NCI-H345 (cell line): ENCODE results near the gene PRKG1.
"Not testable (repeated sequence)": the region's sequence is repeated elsewhere in the genome, so short reads cannot be mapped to it uniquely, and the experiment has no call there.

Experiments used
- DNase-seq: peaks from one replicate; lab custom pipeline; 2025; lab: John Stamatoyannopoulos, UW

Gene PRKG1

DNA sequence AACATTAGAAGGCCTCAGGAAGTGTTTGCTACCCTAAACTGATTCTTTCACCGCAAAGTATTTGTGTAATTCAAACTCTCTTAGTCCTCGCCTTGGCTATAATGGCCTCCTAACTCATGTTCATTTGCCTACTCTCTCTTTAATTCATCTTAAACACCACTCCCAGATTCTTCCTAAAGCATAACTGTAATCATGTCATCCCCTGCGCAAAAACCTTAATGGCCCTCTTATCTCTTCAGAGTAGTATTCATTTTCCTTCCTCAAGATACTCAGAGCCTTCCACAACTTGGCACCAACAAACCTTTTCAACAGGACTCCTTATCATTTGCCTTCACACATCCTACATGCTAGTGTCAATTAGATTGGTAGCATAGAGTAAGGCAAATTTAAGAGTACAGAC, 582.2 kb downstream of the PRKG1 start:
- DNase-seq, result no peak

DNA sequence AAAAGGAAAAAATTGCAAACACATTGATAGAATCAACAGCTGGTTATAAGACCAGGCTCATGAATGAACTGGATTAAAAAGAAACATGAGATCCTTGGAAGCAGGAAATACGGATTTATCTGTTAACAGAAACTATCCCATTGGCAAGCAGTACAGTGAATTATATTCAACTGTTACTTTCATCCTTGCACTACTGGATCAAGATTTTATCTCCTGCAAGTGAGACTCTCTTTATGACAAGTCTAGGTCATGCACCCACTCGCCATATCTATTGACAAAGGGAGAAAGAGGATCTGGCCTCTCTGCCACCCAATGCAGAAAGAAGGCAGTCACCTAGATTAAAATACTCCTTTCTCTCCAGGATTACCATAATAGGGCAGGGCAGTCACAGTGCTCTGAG, 583.7 kb downstream of the PRKG1 start:
- DNase-seq, result no peak

DNA sequence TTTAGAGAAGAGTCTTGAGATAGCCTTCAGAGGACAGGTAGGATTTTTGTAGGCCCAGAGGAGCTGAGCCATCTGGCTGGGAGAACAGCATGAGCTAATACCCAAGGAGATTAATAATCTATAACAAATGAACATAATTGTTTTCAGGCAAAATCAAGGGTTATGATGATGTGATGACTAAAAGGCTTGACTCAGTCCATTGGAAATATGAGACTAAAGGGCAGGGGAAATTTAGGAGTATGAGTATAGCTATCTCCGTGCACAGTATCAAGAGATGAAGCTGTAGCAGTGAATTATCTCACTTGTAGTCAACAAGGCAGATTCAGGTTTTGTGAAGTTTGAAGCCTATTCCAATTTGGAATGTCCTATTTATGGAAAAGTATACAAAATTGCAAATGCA, 585.1 kb downstream of the PRKG1 start:
- DNase-seq, result no peak

DNA sequence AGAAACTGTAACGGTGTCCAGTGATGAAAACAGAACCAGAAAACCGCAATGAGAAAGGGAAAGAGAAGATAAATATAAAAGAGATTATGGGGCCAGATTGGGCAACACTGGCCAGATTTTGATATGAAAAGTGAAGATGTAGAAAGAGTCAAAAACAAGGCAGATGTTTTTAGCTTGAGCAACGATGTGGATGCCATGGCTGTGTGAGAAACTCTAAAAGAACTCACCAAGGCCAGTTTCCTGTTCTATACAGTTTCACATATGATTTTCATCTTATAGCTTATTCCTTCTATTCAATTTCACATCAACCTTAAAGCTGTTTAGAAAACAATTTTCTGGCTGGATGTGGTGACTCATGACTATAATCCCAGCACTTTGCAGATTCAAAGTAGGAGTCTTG, 588.8 kb downstream of the PRKG1 start:
- DNase-seq, result no peak

DNA sequence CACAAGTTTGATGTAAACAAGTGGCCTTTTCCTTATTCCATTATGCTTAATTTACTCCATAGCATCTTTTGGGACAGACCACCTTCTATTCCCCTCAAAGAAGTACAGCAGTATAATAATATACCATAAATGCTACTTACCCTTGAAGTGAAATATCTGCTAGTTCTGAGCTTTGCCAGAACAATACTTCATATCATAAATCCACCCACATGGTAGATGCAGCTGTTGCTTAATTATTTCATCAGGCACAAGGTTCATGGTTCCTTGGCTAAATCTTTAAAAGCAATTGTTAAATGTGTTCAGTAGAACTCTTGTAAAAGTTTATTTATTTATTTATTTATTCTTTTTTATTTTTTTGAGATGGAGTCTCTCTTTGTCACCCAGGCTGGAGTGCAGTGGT, 592.2 kb downstream of the PRKG1 start:
- DNase-seq, result no peak

DNA sequence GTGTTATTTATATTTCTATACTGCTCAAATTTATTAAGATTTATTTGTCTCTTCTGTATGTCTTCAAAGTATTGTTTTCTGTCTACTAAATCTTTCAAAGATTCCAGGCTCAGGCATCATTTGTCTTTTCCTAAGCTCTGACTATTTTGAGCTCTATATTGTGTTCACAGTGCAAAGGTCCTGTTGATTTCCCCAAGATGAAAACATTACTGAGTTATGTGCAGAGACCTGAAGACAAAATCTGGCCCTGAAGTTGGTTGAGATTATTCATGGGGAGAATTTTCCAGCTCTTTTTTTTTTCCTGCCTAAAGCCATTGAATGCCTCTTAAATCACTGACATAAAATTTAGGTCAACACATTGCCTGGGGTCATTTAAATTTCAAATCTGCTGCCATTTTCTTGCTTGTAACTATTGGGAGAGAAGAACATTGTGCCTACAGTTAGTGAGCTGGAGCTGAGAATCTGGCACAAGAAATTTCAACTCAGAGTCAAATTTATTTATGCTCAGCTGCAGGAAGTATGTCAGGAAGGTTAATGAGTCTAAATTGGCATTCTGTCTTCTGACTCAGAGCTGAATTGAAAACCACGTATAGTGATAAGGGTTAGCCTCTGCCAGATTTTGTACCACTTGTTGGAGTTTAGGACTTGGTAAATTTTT, 593.5 kb downstream of the PRKG1 start:
- no peak for DNase-seq

DNA sequence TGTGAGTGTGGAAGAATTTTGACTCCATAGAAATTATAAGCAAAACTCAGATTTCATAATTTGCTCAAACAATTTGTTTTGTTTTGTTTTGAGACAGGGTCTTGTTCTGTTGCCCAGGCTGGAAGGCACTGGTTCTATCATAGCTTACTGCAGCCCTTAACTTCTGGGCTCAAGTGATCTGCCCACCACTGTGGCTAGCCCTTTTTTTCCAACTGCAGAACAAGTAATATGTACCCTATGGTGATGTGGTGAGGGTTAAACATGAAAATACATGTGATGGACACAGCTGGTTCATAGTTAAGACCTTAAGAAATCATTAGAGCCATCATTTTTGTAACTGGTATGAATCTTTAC, 594.0 kb downstream of the PRKG1 start:
- DNase-seq, result no peak

DNA sequence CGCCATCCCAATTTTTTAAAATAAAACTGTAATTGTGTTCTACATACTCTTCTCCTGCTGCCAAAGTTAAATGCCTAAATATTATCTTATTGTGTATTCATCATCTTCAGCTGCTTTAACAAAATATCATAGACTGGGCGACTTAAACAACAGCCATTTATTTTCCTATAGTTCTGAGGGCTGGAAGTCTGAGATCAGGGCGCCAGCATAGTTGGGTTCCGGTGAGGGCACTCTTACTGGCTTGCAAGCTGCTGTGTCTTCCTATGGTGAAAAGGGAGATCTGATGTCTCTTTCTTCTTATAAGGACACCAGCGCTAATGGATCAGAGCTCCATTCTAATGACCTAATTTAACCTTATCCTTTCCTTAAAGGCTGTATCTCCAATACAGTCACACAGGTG, 594.8 kb downstream of the PRKG1 start:
- no peak for DNase-seq

DNA sequence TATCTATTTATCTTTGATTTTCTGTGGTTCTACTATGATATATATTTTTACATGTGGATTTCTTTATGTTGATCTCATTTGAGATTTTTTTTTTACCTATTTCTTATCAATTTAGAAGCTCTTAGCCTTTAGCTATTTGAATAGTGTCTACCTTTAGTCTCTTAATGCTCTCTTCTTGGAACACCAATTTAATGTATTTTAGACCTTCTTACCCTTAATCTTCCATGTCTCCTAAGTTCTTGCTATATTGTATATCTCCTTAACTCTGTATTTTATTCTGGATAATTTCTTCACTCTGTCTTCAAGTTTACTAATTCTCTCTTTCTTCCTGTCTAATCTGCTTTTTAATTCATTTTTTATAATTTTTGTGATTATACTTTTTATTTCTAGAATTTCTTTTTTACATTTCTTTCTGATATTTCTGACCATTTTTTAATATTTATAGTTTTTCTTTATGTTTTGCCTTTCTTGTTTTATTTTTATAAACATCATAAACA, 597.8 kb downstream of the PRKG1 start:
- no peak for DNase-seq

DNA sequence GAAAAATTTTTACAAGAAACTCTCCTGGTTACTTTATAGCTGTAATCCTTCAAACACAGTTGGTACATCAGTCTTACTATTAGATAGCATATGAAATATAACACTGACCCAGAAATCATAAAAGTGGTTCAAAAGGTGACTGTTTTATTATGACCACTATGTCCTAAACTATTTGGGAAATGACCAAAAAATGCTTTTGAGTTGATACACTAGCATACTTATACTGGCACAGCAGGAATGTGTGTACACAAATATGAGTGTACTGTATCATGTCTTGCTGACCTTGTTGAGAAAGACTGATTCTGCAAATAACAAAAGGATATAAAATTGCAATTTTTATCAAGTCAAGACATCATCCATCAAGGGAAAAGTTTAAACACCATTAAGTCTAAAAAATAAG, 600.8 kb downstream of the PRKG1 start:
- DNase-seq, result no peak

DNA sequence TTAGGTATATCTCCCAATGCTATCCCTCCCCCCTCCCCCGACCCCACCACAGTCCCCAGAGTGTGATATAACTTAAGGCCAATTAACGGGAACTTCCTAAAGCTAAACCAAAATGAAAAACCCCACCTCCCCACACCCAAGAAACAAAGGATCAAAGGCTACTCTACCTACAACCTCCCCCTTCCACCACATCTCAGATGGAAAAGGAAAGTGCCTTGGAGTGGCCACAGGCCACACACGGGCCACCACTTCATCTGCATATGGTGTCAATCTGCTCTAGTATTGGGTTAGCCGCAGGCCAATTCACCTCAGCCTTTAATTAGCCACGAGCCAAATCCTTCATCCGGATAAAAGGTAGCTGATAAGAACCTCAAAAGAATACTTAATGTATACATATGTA, 605.6 kb downstream of the PRKG1 start:
- DNase-seq, result no peak

DNA sequence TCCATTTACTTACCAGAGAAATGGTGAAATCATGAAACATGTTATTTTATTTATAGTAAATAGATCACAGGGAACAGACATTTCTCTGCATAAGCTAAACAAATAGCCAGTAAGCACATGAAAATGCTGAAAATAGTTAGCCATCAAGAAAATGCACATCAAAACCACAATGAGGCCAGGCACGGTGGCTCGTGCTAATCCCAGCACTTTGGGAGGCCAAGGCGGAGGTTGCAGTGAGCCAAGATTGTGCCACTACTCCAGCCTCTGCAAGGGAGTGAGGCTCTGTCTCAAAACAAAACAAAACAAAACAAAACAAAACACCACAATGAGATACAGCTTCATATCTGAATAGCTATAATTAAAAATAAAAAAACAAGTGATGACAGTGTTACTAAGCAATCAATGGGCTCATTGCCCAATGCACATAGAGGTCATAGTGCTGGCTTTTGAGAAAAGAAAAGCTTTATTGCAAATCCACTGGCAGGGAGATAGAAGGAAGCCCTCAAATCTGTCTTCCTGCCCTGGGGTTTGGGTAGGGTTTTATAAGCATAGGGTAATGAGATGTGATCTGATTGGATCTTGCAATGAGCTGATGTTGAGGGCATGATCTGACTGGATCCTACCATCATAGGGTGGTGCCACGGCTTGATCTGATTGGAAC, 608.9 kb downstream of the PRKG1 start:
- no peak for DNase-seq

DNA sequence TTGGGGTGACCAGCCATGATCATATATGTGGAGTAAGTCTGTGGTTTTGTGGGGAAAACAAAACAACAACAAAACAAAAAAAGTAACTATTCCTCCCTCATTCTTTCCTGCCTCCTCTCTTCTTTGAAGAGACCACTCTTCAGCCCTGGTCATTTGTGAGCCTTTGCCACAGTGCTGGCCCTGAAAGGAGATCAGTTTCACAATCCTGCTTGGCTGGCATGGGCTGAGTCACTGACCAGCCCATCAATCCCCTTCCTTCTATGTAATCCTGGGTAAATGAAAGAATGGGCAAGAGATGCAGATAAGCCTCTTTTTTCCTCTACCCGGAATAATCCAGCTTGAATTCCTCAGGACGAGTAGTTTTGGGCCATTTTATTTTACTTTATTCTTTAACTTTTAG, 611.5 kb downstream of the PRKG1 start:
- no peak for DNase-seq

DNA sequence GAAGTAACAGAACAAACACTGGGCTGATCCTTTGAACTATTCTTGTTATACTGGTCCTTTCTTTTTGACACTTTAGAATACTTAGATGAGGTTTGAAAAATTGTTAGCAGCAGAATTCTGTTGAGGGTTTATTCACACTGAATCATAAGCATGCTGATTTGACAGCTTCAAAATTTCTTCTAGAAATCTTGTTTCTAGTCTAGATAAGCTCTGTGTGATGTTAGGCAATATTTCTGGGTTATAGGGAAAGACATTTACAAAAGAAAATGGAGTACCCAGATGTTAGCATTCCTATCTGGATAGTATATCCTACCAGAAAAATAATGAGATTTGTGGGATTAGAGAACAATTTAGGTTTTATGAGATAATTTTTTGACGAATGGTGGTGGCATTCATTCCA, 613.0 kb downstream of the PRKG1 start:
- DNase-seq, result no peak

DNA sequence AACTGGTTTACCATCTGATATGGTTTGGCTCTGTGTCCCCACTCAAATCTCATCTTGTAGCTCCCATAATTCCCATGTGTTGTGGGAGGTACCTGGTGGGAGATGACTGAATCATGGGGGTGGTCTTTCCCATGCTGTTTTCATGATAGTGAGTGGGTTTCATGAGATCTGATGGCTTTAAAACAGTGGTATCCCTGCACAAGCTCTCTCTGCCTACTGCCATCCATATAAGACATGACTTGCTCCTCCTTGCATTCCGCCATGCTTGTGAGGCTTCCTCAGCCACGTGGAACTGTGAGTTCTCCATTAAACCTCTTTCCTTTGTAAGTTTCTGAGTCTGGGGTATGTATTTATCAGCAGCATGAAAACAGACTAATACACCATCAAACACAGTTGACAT, 614.5 kb downstream of the PRKG1 start:
- not testable (repeated sequence) for DNase-seq

DNA sequence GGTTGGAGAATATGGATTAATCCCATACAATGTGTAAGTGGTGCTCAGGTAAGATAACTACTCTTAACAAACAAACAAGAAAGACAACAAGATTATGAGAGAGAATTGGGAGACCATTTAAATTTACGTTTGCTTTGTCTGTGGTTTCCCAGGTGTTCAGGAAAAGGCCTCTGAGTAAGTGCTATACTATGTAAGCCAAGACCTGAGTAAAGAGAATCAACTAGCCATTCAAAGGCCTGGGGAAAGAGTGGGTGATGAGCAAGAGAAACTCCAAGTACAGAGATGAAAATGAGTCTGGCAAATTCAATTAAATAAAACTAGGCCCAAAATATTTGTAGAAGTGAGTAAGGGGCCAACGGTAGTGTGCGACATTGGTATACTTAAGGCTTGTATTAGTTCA, 615.2 kb downstream of the PRKG1 start:
- DNase-seq, result no peak

DNA sequence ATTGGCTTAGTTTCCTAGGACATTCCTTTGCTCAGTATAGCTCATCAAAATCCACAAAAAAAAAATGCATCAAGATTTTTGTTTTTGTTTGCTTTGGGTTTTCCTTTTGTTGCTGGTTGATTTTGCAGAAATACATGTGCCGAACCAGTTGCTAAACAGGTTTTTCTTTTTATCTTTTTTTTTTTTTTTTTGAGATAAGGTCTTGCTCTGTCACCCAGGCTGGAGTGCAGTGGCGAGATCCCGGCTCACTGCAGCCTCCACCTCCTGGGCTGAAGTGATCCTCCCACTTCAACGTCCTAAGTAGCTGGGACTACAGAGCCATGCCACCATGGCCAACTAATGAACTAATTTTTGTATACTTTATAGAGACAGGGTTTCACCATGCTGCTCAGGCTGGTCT, 616.8 kb downstream of the PRKG1 start:
- DNase-seq, result no peak

DNA sequence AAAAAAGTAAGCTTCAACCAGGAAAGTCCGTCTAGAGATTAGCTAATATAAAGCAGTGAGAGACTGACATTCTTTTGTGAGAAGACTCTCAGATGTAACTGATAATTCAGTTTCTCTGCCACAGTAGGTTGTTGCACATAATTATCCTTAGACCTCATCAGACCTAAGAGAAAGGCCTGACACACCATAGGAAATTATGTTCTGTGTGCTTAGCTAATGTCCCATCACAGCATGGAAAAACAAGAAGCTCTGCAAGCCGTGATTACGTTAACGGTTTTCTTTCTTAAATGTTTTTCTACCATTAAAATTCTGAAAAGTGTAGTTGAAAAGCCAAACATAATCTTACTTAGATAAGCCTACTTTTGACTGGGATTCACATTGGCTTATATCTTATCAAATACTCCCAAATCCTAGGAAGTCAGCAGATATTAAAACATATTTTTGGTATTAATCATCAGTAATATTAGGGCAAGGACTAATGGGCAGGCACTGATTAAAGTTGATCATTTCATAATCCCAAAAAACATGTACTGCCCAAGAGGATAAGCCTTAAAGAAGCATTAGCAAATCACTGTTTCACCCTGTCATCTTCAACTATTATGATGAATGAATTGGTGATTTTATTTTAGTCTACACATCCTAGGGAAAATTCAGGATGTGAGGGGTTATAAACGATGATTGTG, 619.9 kb downstream of the PRKG1 start:
- DNase-seq, result no peak

DNA sequence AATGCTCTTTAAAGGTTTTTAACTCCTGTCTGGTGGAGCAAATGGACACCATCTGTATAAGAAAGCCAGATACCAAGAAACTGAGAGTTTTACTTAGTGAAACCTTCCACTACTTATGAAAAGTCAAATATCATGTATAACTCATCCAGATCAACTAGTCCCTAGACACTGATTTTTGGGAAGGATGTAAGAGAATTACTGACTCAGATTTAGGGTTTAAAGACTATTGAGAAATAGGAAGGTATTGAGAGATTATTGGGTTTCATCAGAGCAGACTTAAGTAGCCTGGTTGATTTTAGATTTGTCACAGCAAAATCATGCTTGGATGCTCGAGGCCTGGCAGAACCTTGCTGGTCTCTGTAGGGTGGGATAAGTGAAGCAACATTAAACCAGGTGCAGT, 622.0 kb downstream of the PRKG1 start:
- no peak for DNase-seq

DNA sequence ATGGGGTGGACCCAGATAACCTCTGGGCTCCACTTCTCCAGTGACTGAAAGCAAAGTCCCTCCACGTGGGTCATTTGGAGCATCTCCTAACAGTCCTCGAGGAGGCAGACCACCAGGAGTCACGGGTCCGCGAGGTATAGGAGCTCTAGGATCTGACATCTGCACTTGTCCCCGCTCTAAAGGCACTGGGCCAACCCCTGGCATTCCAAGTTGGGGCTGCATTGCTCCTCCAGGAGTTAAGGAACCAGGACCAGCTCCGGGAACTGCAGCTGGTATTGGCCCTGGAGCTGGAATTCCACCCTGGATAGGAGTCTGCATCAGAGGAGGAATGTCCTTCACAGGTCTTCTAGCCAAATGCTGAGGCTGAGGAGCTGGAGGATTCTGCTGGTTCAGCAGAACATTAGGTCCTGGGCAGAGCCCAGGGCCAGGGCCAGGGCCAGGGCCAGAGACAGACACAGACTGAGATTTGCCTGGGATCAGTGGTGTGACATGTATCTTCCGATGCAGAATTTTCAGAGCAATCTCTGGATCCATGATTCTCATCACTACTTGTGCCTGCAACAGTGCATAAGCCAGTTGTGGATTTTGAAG, 624.3 kb downstream of the PRKG1 start:
- no peak for DNase-seq

DNA sequence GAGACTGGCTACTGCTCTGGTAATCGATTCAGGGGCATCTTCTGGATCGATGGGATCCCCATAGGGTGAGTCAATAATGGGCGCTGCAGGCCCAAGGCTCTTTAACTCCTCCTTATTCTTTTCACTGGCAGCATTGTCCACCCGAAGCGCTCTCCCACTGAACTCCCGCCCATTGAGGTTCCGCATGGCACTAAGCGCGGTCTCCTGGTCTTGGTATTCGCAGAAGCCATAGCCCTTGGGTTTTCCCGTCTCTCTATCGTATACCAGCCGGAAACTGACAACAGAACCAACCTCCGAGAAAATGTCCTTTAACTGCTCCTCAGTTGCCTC, 624.8 kb downstream of the PRKG1 start:
- no peak for DNase-seq

DNA sequence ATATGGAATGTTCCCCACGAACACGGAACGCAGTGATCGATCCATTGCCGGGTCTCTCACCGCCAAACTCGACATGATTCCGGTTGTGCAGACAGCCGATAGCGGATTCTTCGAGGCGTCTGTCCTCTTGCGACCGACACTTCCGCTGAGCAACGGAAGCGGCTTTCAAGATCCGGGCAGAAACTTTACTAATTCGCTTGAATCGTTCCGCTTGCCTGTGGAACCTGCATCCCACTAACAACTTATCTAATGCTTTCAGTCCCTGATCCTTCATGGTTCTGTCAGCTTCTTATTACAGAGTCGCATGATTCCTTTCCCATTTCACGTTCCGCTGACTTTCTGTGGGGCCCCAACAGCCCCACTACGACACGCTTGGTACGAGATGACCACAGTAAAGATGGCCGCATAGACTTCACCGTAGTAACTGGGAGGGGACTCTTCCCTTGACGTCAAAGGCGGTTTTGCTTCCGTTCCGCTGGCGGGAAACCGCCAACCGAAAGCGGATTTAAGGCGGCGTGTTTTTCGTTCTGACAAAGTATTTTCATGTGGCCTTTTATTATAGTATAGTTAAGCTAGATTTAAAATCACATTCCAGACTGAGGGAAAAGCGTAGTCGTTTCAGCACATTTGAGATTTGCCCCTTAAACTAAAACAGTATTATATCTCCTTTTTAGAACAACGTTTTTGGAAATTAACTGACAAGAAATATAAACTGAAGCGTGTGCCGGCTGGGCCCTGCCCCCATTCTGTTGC, 625.4 kb downstream of the PRKG1 start, which contains the start of gene CSTF2T:
CSTF2T (minus strand) TSS at position 121 of the 753 bp plus-strand sequence; CDS start at position 75, 46 bp downstream.
- peak; percentile 93 for DNase-seq
